Loucy (cell line): Measurements from ENCODE around the gene TENT4A.

Experiments used
- H2AFZ ChIP-seq: fragments of 200-600 bp; sonication (generic); 2 replicates; pipeline ENCODE4 v1.6.0; 2016; ENCODE audit warnings: antibody characterized with exemption, mild to moderate bottlenecking, low read length, moderate library complexity
- H3F3A ChIP-seq: fragments of 200-600 bp; 2 replicates; pipeline ENCODE4 v1.6.0; 2016; ENCODE audit warnings: antibody characterized with exemption, low read depth, mild to moderate bottlenecking
- H3K27me3 ChIP-seq: fragments of 200-600 bp; sonication (generic); 2 replicates; pipeline ENCODE4 v1.6.1; 2014; ENCODE audit warnings: low read length, mild to moderate bottlenecking; ENCODE audit not compliant: insufficient read depth, poor library complexity, severe bottlenecking
- H3K36me3 ChIP-seq: fragments of 200-600 bp; sonication (generic); 2 replicates; pipeline ENCODE4 v1.6.1; 2016; ENCODE audit warnings: low read length; ENCODE audit not compliant: insufficient read depth
- H3K4me1 ChIP-seq: fragments of 200-600 bp; sonication (generic); 2 replicates; pipeline ENCODE4 v1.5.1; 2014; ENCODE audit warnings: low read length, mild to moderate bottlenecking; ENCODE audit not compliant: insufficient read depth, poor library complexity, severe bottlenecking
- H3K4me2 ChIP-seq: fragments of 200-600 bp; sonication (generic); 2 replicates; pipeline ENCODE4 v1.6.0; 2014; ENCODE audit warnings: antibody characterized with exemption, low read length, low read depth, mild to moderate bottlenecking; ENCODE audit not compliant: poor library complexity, severe bottlenecking
- H3K4me3 ChIP-seq: fragments of 200-600 bp; sonication (generic); 2 replicates; pipeline ENCODE4 v1.5.1; 2014; ENCODE audit warnings: low read length, mild to moderate bottlenecking, mixed read lengths; ENCODE audit not compliant: poor library complexity, severe bottlenecking
- H3K79me2 ChIP-seq: fragments of 200-600 bp; sonication (generic); 2 replicates; pipeline ENCODE4 v1.6.1; 2014; ENCODE audit warnings: low read length; ENCODE audit not compliant: insufficient read depth
- H3K9ac ChIP-seq: fragments of 200-600 bp; sonication (generic); 2 replicates; pipeline ENCODE4 v1.6.0; 2014; ENCODE audit warnings: mild to moderate bottlenecking, low read depth, low read length, moderate library complexity; ENCODE audit not compliant: poor library complexity, severe bottlenecking
- H3K9me2 ChIP-seq: fragments of 200-600 bp; sonication (generic); replicated peaks from 2 replicates; pipeline ENCODE4 v1.6.1; 2016; ENCODE audit warnings: low read depth, low read length, mixed read lengths
- H3K9me3 ChIP-seq: fragments of 200-600 bp; sonication (generic); 2 replicates; pipeline ENCODE4 v1.6.1; 2014; ENCODE audit warnings: mild to moderate bottlenecking, antibody characterized with exemption, low read length, low read depth; ENCODE audit not compliant: insufficient read depth
- H4K20me1 ChIP-seq: fragments of 200-600 bp; sonication (generic); 2 replicates; pipeline ENCODE4 v1.6.0; 2014; ENCODE audit warnings: antibody characterized with exemption, low read length, mild to moderate bottlenecking; ENCODE audit not compliant: insufficient read depth, poor library complexity, severe bottlenecking
- EZH2phosphoT487 ChIP-seq: fragments of 200-600 bp; IDR thresholded peaks from 2 replicates; pipeline ENCODE4 v1.6.1; 2018; ENCODE audit warnings: antibody characterized with exemption, mild to moderate bottlenecking, moderate library complexity, borderline replicate concordance
- TF ChIP-seq, protein P1 (sequence below): fragments of 200-600 bp; sonication (generic); conservative IDR thresholded peaks from 2 replicates; pipeline ENCODE4 v1.5.1; 2014; ENCODE audit warnings: mild to moderate bottlenecking, antibody characterized with exemption, low read length

The TENT4A gene

DNA sequence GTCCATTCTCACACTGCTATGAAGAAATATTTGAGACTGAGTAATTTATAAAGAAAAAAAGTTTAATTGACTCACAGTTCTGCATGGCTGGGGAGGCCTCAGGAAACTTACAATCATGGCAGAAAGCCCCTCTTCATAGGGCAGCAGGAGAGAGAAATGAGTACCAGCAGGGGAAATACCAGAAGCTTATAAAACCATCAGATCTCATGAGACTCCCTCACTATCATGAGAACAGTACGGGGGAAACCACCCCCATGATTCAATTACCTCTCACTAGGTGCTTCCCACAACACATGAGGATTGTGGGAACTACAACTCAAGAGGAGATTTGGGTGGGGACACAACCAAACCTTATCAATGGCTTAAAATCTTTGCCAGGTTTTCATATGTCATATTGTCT lies 20.3 kb upstream of the TENT4A start:
- H3K4me1 ChIP-seq: no peaks in the 10 kb centered on the region
- H3F3A ChIP-seq: no peaks in the 10 kb centered on the region
- H3K4me2 ChIP-seq: no peak overlapping the region
- no peak overlapping the region for H3K4me3 ChIP-seq
- H3K27me3 ChIP-seq: no peaks in the 10 kb centered on the region
- no peaks in the 10 kb centered on the region for H3K36me3 ChIP-seq
- TF ChIP-seq, protein P1, sequence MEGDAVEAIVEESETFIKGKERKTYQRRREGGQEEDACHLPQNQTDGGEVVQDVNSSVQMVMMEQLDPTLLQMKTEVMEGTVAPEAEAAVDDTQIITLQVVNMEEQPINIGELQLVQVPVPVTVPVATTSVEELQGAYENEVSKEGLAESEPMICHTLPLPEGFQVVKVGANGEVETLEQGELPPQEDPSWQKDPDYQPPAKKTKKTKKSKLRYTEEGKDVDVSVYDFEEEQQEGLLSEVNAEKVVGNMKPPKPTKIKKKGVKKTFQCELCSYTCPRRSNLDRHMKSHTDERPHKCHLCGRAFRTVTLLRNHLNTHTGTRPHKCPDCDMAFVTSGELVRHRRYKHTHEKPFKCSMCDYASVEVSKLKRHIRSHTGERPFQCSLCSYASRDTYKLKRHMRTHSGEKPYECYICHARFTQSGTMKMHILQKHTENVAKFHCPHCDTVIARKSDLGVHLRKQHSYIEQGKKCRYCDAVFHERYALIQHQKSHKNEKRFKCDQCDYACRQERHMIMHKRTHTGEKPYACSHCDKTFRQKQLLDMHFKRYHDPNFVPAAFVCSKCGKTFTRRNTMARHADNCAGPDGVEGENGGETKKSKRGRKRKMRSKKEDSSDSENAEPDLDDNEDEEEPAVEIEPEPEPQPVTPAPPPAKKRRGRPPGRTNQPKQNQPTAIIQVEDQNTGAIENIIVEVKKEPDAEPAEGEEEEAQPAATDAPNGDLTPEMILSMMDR: no peak
- no peak for TF ChIP-seq EZH2phosphoT487
- H2AFZ ChIP-seq: no peak overlapping the region
- no peaks in the 10 kb centered on the region for H3K9me2 ChIP-seq
- H4K20me1 ChIP-seq: no peaks in the 10 kb centered on the region
- no peaks in the 10 kb centered on the region for H3K79me2 ChIP-seq
- no peak overlapping the region for H3K9ac ChIP-seq
- H3K9me3 ChIP-seq: no peaks in the 10 kb centered on the region

GRCh38 chr5:6698696-6699095 lies 14.5 kb upstream of the TENT4A start:
- no peaks in the 10 kb centered on the region for H3K9me2 ChIP-seq
- TF ChIP-seq, protein P1: no peak
- no peak for TF ChIP-seq EZH2phosphoT487
- H3K9ac ChIP-seq: no peak overlapping the region
- H4K20me1 ChIP-seq: no peaks in the 10 kb centered on the region
- no peaks in the 10 kb centered on the region for H3K36me3 ChIP-seq
- H3K4me2 ChIP-seq: no peak overlapping the region
- H3F3A ChIP-seq: no peaks in the 10 kb centered on the region
- H3K4me3 ChIP-seq: no peak overlapping the region
- H2AFZ ChIP-seq: no peak overlapping the region
- H3K79me2 ChIP-seq: no peaks in the 10 kb centered on the region
- no peaks in the 10 kb centered on the region for H3K9me3 ChIP-seq
- no peaks in the 10 kb centered on the region for H3K4me1 ChIP-seq
- no peaks in the 10 kb centered on the region for H3K27me3 ChIP-seq

DNA sequence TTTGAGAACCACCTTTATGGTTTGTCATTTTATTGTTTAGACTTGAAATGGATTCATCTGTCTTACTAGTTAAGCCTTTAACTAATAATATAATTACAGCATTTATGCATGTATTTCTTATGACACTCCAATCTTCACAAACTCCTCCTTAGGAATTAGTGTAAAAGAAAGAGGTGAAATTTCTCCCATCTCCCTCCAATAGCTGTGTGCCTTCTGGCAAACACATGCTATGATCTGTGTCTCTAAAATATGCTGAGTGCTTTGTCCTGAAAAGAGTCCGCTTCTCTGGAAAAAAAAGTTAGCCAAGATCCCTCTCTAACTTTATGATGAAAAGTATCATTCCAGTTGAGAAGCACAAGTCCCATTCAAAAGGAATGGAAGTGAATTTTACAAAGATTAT lies 13.9 kb upstream of the TENT4A start:
- TF ChIP-seq EZH2phosphoT487: no peak
- TF ChIP-seq, protein P1: no peak
- Histone ChIP-seq H3K9ac (no peak overlapping the region), H4K20me1 (no peaks in the 10 kb centered on the region), H3K9me2 (no peaks in the 10 kb centered on the region), H3K27me3 (no peaks in the 10 kb centered on the region), H3K9me3 (no peaks in the 10 kb centered on the region), H3K4me1 (no peaks in the 10 kb centered on the region), H3K36me3 (no peaks in the 10 kb centered on the region), H3F3A (no peaks in the 10 kb centered on the region), H2AFZ (no peak overlapping the region), H3K79me2 (no peaks in the 10 kb centered on the region), H3K4me2 (no peak overlapping the region), H3K4me3 (no peak overlapping the region)
